ENCODE data around the gene TUB. TPM values are rescaled to one million over a fixed set of nuclear protein-coding genes. Genes with fewer than 3 reads are reported as not detected.

TUB gene
- total and polyA plus RNA-seq, 2 of the 8 experiments (the other 6 are each of a cell fraction or from before 2014, with no cell fraction given): 15.3 to 31.3 TPM

DNA sequence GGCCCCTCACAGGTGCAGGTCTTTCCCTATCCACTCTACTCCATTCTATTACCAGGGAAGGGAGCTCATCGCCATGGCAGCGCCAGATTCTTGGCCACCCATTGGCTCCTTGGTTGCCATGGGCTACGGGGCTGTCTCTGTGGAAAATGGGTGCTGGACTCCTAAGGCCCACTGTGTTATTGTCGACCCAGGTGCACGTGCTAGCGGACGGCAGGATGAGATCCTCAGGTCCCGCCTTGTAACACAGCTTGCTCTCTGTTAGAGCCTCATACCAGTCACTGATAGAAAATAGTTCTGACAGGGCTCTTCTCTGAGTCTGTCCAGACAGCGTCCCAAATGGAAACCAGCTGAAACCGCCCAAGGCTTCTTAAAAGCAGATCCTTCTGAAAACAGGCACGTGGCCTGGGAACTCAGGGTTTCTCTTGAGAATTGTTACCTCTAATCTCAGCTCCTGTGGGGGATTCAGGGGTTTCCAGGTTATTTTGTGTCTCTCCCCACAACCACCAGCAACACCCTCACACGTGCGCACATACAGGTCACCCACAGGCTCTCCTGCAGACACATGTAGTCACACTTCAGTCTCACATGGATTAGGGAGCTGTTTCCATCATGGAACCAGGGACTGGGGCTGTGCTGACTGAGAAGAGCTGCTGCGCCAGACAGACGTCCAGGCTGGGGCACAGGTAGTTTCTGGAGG is 1.5 kb downstream of the TUB start:
- Histone ChIP-seq H3K79me1 (ENCODE audit: low read depth, low read length) (peaks cover 19% of the 10 kb centered on the region), H3K36me3 (ENCODE audit: control insufficient read depth in 2 of 4, insufficient read depth in 4 of 4, low read length in 3 of 4) (no peaks in the 10 kb centered on the region), H2BK5ac (ENCODE audit: low read depth, low read length) (no peak overlapping the region), H3K4me1 (replicated peaks in 1 of 4; ENCODE audit: control insufficient read depth in 3 of 4, insufficient read depth in 4 of 4, low read length in 3 of 4) (peaks cover 14 to 56% (median 33%) of the 10 kb centered on the region in 4 experiments), H3K27me3 (replicated peaks in 1 of 4; ENCODE audit: control insufficient read depth in 3 of 4, extremely low read depth in 1 of 4, insufficient read depth in 3 of 4, low read length in 3 of 4) (peaks cover 0 to 18% (median 13%) of the 10 kb centered on the region in 4 experiments; a peak in 5 of 7 replicates), H3K4me2 (ENCODE audit: insufficient read depth in 1 of 2, low read depth in 2 of 2, low read length in 2 of 2) (peak overlapping the region; percentile 82 to 83), H2BK120ac (replicated peaks; ENCODE audit: low read depth, low read length) (no peak overlapping the region), H4K91ac (replicated peaks; ENCODE audit: insufficient read length, low read length) (peak overlapping the region; percentile 12), H2BK20ac (ENCODE audit: low read length) (no peak overlapping the region), H3K23ac (ENCODE audit: insufficient read length) (no peak overlapping the region), H4K5ac (ENCODE audit: insufficient read length, low read depth, low read length) (no peak overlapping the region), H3K18ac (ENCODE audit: extremely low read depth, low read length) (no peak overlapping the region; the same call in 1 of the 2 replicates), H3K23me2 (ENCODE audit: low read depth, low read length) (peaks cover 10% of the 10 kb centered on the region; the same call in 1 of the 2 replicates), H4K20me1 (replicated peaks in 1 of 2; ENCODE audit: control insufficient read depth in 1 of 2, insufficient read depth in 2 of 2, low read length in 2 of 2) (peaks cover 2 to 27% of the 10 kb centered on the region in 2 experiments), H3K9me3 (ENCODE audit: insufficient read depth in 2 of 2, low read depth in 1 of 2, low read length in 1 of 2) (no peaks in the 10 kb centered on the region), H3K4ac (replicated peaks; ENCODE audit: insufficient read length, low read depth, low read length) (no peak overlapping the region), H3K4me3 (ENCODE audit: extremely low read depth in 1 of 4, insufficient read depth in 2 of 4, low read depth in 3 of 4, low read length in 4 of 4) (peak overlapping the region in 2 of 4 experiments; percentile 41 to 73; a peak in 3 of 8 replicates), H4K8ac (ENCODE audit: extremely low read depth, insufficient read depth, low read length) (peak overlapping the region; percentile 42), H3K14ac (ENCODE audit: insufficient read length) (no peak overlapping the region), H3K56ac (replicated peaks; ENCODE audit: insufficient read length, low read depth, low read length) (no peak overlapping the region), H3K79me2 (ENCODE audit: control insufficient read depth in 1 of 2, insufficient read depth in 2 of 2, low read length in 2 of 2) (peaks cover 0 to 20% of the 10 kb centered on the region in 2 experiments; a peak in 1 of 4 replicates), H2BK15ac (ENCODE audit: low read length) (0 out of 2 replicates have a peak overlapping the region, but pooled peaks have one; percentile 67), H2AFZ (ENCODE audit: low read length) (no peak overlapping the region), H3K27ac (ENCODE audit: low read depth, low read length) (no peak overlapping the region), H2AK5ac (ENCODE audit: low read depth, low read length) (no peak overlapping the region), H2BK12ac (ENCODE audit: low read depth, low read length) (peak overlapping the region; percentile 50; the same call in 1 of the 2 replicates), H3K9ac (replicated peaks in 1 of 4; ENCODE audit: extremely low read depth in 1 of 4, low read depth in 3 of 4, low read length in 3 of 4) (no peak overlapping the region; a peak in 1 of 7 replicates)
- FAIRE-seq: no peak
- CTCF ChIA-PET (ENCODE audit: partially characterized antibody): interaction anchor here (0.7 to 30.2 kb wide), 16 partner anchors 10 to 1060 kb away, joined by 3 to 1283 read pairs (median 4); no protein-coding TSS in a partner anchor
- POLR2A ChIA-PET (ENCODE audit: partially characterized antibody): interaction anchor here (0.7 to 3.0 kb wide), 10 partner anchors 9 to 190 kb away, joined by 3 to 9 read pairs (median 4); no protein-coding TSS in a partner anchor
- 87% methylated on average over 15 of the region's 15 CpGs; no CpG with 5 or more reads in 1 of the 2 experiments for WGBS, 2 experiments (ENCODE audit: extremely low coverage in 1 of 2, insufficient coverage in 1 of 2, insufficient read length in 1 of 2, insufficient replicate concordance in 2 of 2, low coverage in 1 of 2, low lambda C conversion rate in 2 of 2, missing lambda C conversion rate in 1 of 2)
- peak in 1 of 2 experiments; percentile 77 for DNase-seq (ENCODE audit: low read depth in 1 of 2, low spot score in 2 of 2)
- TF ChIP-seq SRF (IDR thresholded peaks at IDR 0.05; ENCODE audit: low read depth, low read length): no peak
- TF ChIP-seq TAF7 (optimal IDR thresholded peaks at IDR 0.05; ENCODE audit: borderline replicate concordance, low read depth, low read length): no peak
- TF ChIP-seq RBBP5 (IDR thresholded peaks at IDR 0.05; ENCODE audit: borderline replicate concordance, low read depth, low read length): no peak
- TF ChIP-seq PHF8 (conservative IDR thresholded peaks at IDR 0.05; ENCODE audit: low read depth, low read length): no peak
- no peak for TF ChIP-seq SIRT6 (IDR thresholded peaks at IDR 0.05; ENCODE audit: low read length)
- no peak for TF ChIP-seq TBP (IDR thresholded peaks at IDR 0.05; ENCODE audit: low read depth, low read length)
- TF ChIP-seq RXRA (IDR thresholded peaks at IDR 0.05; ENCODE audit: insufficient read depth, low read depth, low read length): no peak
- no peak for TF ChIP-seq EGR1 (IDR thresholded peaks at IDR 0.05; ENCODE audit: borderline replicate concordance, low read depth, low read length)
- TF ChIP-seq RAD21 (IDR thresholded peaks at IDR 0.05 in 1 of 2, conservative IDR thresholded peaks at IDR 0.05 in 1 of 2; ENCODE audit: low read depth in 2 of 2, low read length in 2 of 2): no peak
- TF ChIP-seq HDAC2 (IDR thresholded peaks at IDR 0.05; ENCODE audit: borderline replicate concordance in 1 of 2, low read depth in 2 of 2, low read length in 2 of 2): no peak
- no peak for TF ChIP-seq KDM4A (IDR thresholded peaks at IDR 0.05; ENCODE audit: low read depth, low read length, severe bottlenecking)
